K562 (cell line): ENCODE data around the gene NOP14. TPM values are rescaled to one million over a fixed set of nuclear protein-coding genes. Genes with fewer than 3 reads are reported as not detected.

Experiments used
- ATAC-seq: fragments of 200-7000 bp; cut with Tn5 transposase; 3 replicates; pipeline ENCODE4 v1.9.1; 2020; ENCODE audit warnings: moderate library complexity
- BruUV-seq: library from RNA; stranded (reverse); fragments of 400-500 nt; replicated peaks from 2 replicates; lab custom pipeline; 2021; lab: Mats Ljungman, UMichigan
- CTCF ChIA-PET: fragments of 300-600 bp; formaldehyde crosslinking; extraction: SDS; loops from one replicate; lab custom pipeline; 2021; ENCODE audit warnings: low intra/inter-chr PET ratio; lab: Yijun Ruan, JAX
- POLR2A ChIA-PET: fragments of 300-600, 350-650 bp; sonication (Branson Sonifier 250); formaldehyde crosslinking; extraction: SDS; loops from one replicate; lab custom pipeline; 2021; ENCODE audit warnings: antibody characterized with exemption, inconsistent platforms; lab: Yijun Ruan, JAX
- DNase-seq, 4 experiments: peaks; one replicate each; pipeline versions ENCODE4 v3.0.0 to v3.0.0-alpha.2; 2011 to 2018; ENCODE audit warnings: low spot score in 3 of 4, mixed read lengths in 3 of 4; ENCODE audit errors: extremely low read depth in 1 of 4
- FAIRE-seq: peaks from 2 replicates; lab custom pipeline; 2011; peaks lifted over from hg19 to GRCh38; lab: Jason Lieb, UNC
- H2AFZ ChIP-seq: 2 replicates; pipeline ENCODE4 v1.6.0; 2011; ENCODE audit warnings: low read depth, low read length, control low read depth, inconsistent platforms
- H3K27ac ChIP-seq: fragments of 200-600 bp; 3 replicates; pipeline ENCODE4 v1.8.0; 2011; ENCODE audit warnings: low read depth, mild to moderate bottlenecking, control low read depth, inconsistent platforms, low read length, moderate library complexity, mixed read lengths; ENCODE audit errors: extremely low read depth
- H3K27me3 ChIP-seq, 2 experiments: fragments of 300-600 bp in 1 of 2; 2 replicates in 1 of 2; 3 replicates in 1 of 2; pipeline versions ENCODE4 v1.6.0 to v1.8.0; 2011; ENCODE audit warnings: inconsistent platforms in 2 of 2, low read length in 2 of 2, mild to moderate bottlenecking in 1 of 2, mixed read lengths in 1 of 2, moderate library complexity in 1 of 2; ENCODE audit not compliant: control insufficient read depth in 2 of 2, insufficient read depth in 2 of 2
- H3K36me3 ChIP-seq: fragments of 300-600 bp; 3 replicates; pipeline ENCODE4 v1.8.0; 2011; ENCODE audit warnings: mild to moderate bottlenecking, low read length, inconsistent platforms; ENCODE audit not compliant: control insufficient read depth, insufficient read depth
- H3K4me1 ChIP-seq, 2 experiments: fragments of 200-600 bp in 1 of 2; replicated peaks in 1 of 2; 2 replicates in 1 of 2; 3 replicates in 1 of 2; pipeline versions ENCODE4 v1.5.1 to v1.8.0; 2011; ENCODE audit warnings: inconsistent platforms in 2 of 2, low read length in 2 of 2, mild to moderate bottlenecking in 1 of 2, mixed read lengths in 1 of 2, moderate library complexity in 1 of 2; ENCODE audit not compliant: control insufficient read depth in 2 of 2, insufficient read depth in 2 of 2
- H3K4me2 ChIP-seq: 2 replicates; pipeline ENCODE4 v1.6.1; 2011; ENCODE audit warnings: low read length, control low read depth, inconsistent platforms, mixed read lengths; ENCODE audit not compliant: insufficient read depth
- H3K4me3 ChIP-seq: fragments of 200-600 bp; sonication (generic), shearing (Covaris generic); 2 replicates; pipeline ENCODE4 v1.5.1; 2016; ENCODE audit warnings: control low read depth, inconsistent platforms
- H3K79me2 ChIP-seq: fragments of 200-600 bp; 3 replicates; pipeline ENCODE4 v1.8.0; 2011; ENCODE audit warnings: low read length, inconsistent platforms; ENCODE audit not compliant: control insufficient read depth, insufficient read depth
- H3K9ac ChIP-seq, 2 experiments: 2 replicates each; pipeline versions ENCODE4 v1.6.0 to v1.6.1; 2011; ENCODE audit warnings: low read depth in 2 of 2, low read length in 2 of 2, control low read depth in 1 of 2, inconsistent platforms in 1 of 2, mild to moderate bottlenecking in 1 of 2, mixed read lengths in 1 of 2; ENCODE audit not compliant: insufficient read depth in 1 of 2
- H3K9me1 ChIP-seq: one replicate; pipeline ENCODE4 v1.6.0; 2011; ENCODE audit warnings: inconsistent platforms, mild to moderate bottlenecking, low read length, moderate library complexity; ENCODE audit not compliant: control insufficient read depth, insufficient read depth
- H3K9me3 ChIP-seq: replicated peaks from 2 replicates; pipeline ENCODE4 v1.5.1; 2011; ENCODE audit warnings: low read depth, low read length, inconsistent platforms; ENCODE audit not compliant: control insufficient read depth, insufficient read depth
- H4K20me1 ChIP-seq: replicated peaks from 2 replicates; pipeline ENCODE4 v1.6.1; 2011; ENCODE audit warnings: low read length, inconsistent platforms, mixed read lengths; ENCODE audit not compliant: control insufficient read depth, insufficient read depth
- CBX3 ChIP-seq, 2 experiments: IDR thresholded peaks; 1 replicate in 1 of 2; 2 replicates in 1 of 2; pipeline ENCODE4 v1.6.1; 2012; ENCODE audit warnings: inconsistent platforms in 2 of 2, low read length in 2 of 2, borderline replicate concordance in 1 of 2, control low read depth in 1 of 2
- CBX5 ChIP-seq: IDR thresholded peaks from 2 replicates; pipeline ENCODE4 v1.6.1; 2014; ENCODE audit warnings: low read depth, borderline replicate concordance
- CREM ChIP-seq: IDR thresholded peaks from 2 replicates; pipeline ENCODE4 v1.6.1; 2014; ENCODE audit warnings: antibody characterized with exemption, low read depth
- ELF4 ChIP-seq: fragments of 450-650 bp; formaldehyde crosslinking; IDR thresholded peaks from 2 replicates; pipeline ENCODE4 v1.4.0; 2022; ENCODE audit warnings: missing genetic modification characterization
- FOXM1 ChIP-seq, 2 experiments: fragments of 450-650 bp in 1 of 2; sonication (generic) in 1 of 2; formaldehyde crosslinking in 1 of 2; IDR thresholded peaks; 2 replicates each; pipeline versions ENCODE4 v1.6.1 to v1.9.0; 2017 to 2022; ENCODE audit warnings: low read depth in 2 of 2, mild to moderate bottlenecking in 2 of 2, missing genetic modification reagents in 1 of 2, moderate library complexity in 1 of 2
- HMG20A ChIP-seq: fragments of 450-650 bp; formaldehyde crosslinking; conservative IDR thresholded peaks from 2 replicates; pipeline ENCODE4 v1.4.0; 2020; ENCODE audit warnings: mild to moderate bottlenecking, mixed read lengths
- KDM5B ChIP-seq: fragments of 200-600 bp; sonication (generic); IDR thresholded peaks from 2 replicates; pipeline ENCODE4 v1.6.1; 2012; ENCODE audit warnings: low read depth, mild to moderate bottlenecking, moderate library complexity, low read length, control low read depth, inconsistent platforms; ENCODE audit not compliant: insufficient replicate concordance
- KLF1 ChIP-seq: fragments of 450-650 bp; IDR thresholded peaks from 2 replicates; pipeline ENCODE4 v1.6.1; 2016; ENCODE audit warnings: missing genetic modification characterization, missing compliant biosample characterization
- TRIM24 ChIP-seq, 2 experiments: fragments of 450-650 bp; IDR thresholded peaks; 2 replicates each; pipeline ENCODE4 v1.6.1; 2016
- TRIM28 ChIP-seq: fragments of 450-650 bp; IDR thresholded peaks from 2 replicates; pipeline ENCODE4 v1.6.1; 2017
- TSC22D4 ChIP-seq: fragments of 450-650 bp; IDR thresholded peaks from 2 replicates; pipeline ENCODE4 v1.6.1; 2016; ENCODE audit warnings: missing genetic modification characterization, missing biosample characterization, control low read depth
- ZFP36 ChIP-seq: fragments of 150-350 bp; IDR thresholded peaks from 2 replicates; pipeline ENCODE4 v1.6.1; 2018; ENCODE audit warnings: low read length, low read depth; ENCODE audit not compliant: partially characterized antibody
- ZNF280A ChIP-seq: fragments of 450-650 bp; IDR thresholded peaks from 2 replicates; pipeline ENCODE4 v1.6.1; 2018; ENCODE audit warnings: mild to moderate bottlenecking, low read depth; ENCODE audit not compliant: partially characterized antibody
- WGBS: fragments of 100-300 bp; shearing (Covaris generic); methylation state at CpG from one replicate; pipeline ENCODE4 v1.1.6; 2016; ENCODE audit warnings: low coverage, mixed read lengths; ENCODE audit not compliant: insufficient coverage; ENCODE audit errors: missing lambda C conversion rate; 5-methylcytosine and 5-hydroxymethylcytosine counted together
- in situ Hi-C: fragments of 300-500 bp; cut with MboI; formaldehyde crosslinking; loops from 4 replicates; pipeline ENCODE4 v1.15.0; 2018; ENCODE audit warnings: inconsistent platforms, mixed read lengths
- intact Hi-C: fragments of 100-400 bp; cut with micrococcal nuclease; formaldehyde crosslinking; loops from 2 replicates; pipeline ENCODE4 v1.14.2; 2022
- polyA plus RNA-seq, 8 experiments: library from polyadenylated mRNA; depleted of rRNA in 4 of 8; stranded (reverse) in 5 of 8; unstranded in 3 of 8; fragments of >200 nt; fragmentation: Nextera tagmentation in 2 of 8; fragmentation: Illumina TruSeq in 1 of 8; extraction: Ambion mirVana in 2 of 8; extraction: Trizol in 1 of 8; gene quantifications; 2 replicates each; pipeline versions ENCODE4 v1.2.1 to v1.2.3, GENCODE V29; 2011 to 2014; ENCODE audit warnings: inconsistent platforms in 1 of 8, missing spikeins in 1 of 8
- total RNA-seq, 7 experiments: library from RNA; depleted of rRNA in 6 of 7; stranded (reverse); fragments of >200 nt in 6 of 7; fragmentation: Illumina TruSeq in 2 of 7; extraction: Trizol in 2 of 7; gene quantifications; 2 replicates each; pipeline versions ENCODE4 v1.2.1 to v1.2.3, GENCODE V29; 2011 to 2021; ENCODE audit warnings: low replicate concordance in 1 of 7

Gene NOP14
- total and polyA plus RNA-seq, 9 of the 15 experiments (the other 6 are each of a cell fraction or from before 2014, with no cell fraction given) = 12.7 to 76.0 (median 50.9) TPM

GRCh38 chr4:2981256-2981819, 18.1 kb upstream of the NOP14 start:
- peaks cover 5 to 8% of the 10 kb centered on the region in 2 experiments; a peak in 3 of 5 replicates for H3K4me1 ChIP-seq
- H3K4me3 ChIP-seq = no peak overlapping the region
- ChIA-PET POLR2A (interaction anchor here (1.2 kb wide), 1 partner anchor 14 kb away, joined by 4 read pairs; no protein-coding TSS in a partner anchor), CTCF (no interaction called here)
- H3K27me3 ChIP-seq = peaks cover 0 to 4% of the 10 kb centered on the region in 2 experiments; a peak in 1 of 5 replicates
- DNase-seq = no peak
- WGBS = 3% methylated on average over 4 of the region's 4 CpGs
- H3K36me3 ChIP-seq = no peaks in the 10 kb centered on the region
- in situ Hi-C loops (no loop called here), intact Hi-C loops (no loop called here)
- H2AFZ ChIP-seq = no peak overlapping the region
- no peak for TF ChIP-seq KDM5B
- TF ChIP-seq FOXM1 (IDR thresholded peaks at IDR 0.05; ENCODE audit: low read depth) = no peak
- no peak for TF ChIP-seq FOXM1 (CRISPR knock-in tag; IDR thresholded peaks at IDR 0.05; ENCODE audit: low read depth)
- TF ChIP-seq KLF1 (tag) = no peak
- TF ChIP-seq ZNF280A = peak; percentile 90
- no peak for TF ChIP-seq TSC22D4
- no peak for TF ChIP-seq HMG20A (CRISPR knock-in tag)
- no peak for TF ChIP-seq ELF4 (CRISPR knock-in tag)
- no peak for TF ChIP-seq CREM
- peak; percentile 95 for TF ChIP-seq TRIM28
- peak in 1 of 2 experiments; percentile 62; a peak in 2 of 4 replicates for TF ChIP-seq TRIM24 (IDR thresholded peaks at IDR 0.05)
- TF ChIP-seq ZFP36 = peak; percentile 20
- 0 out of 2 replicates have a peak, but pooled peaks have one; percentile 72 for TF ChIP-seq CBX5
- TF ChIP-seq CBX3 (IDR thresholded peaks at IDR 0.05; ENCODE audit: borderline replicate concordance in 1 of 2, low read length in 2 of 2) = peak in 1 of 2 experiments; percentile 92; a peak in 2 of 3 replicates
- no peaks in the 10 kb centered on the region for H3K9me1 ChIP-seq
- H3K4me2 ChIP-seq = no peak overlapping the region
- no peak overlapping the region for H3K27ac ChIP-seq
- BruUV-seq = no TSS peak
- H4K20me1 ChIP-seq = no peaks in the 10 kb centered on the region
- no peak overlapping the region for H3K9ac ChIP-seq
- H3K79me2 ChIP-seq = no peaks in the 10 kb centered on the region
- peaks cover 14% of the 10 kb centered on the region for H3K9me3 ChIP-seq
- no peak for ATAC-seq
- FAIRE-seq = no peak
